H1 (cell line): ENCODE measurements around the gene MBD3L2B.

Experiments used
- CTCF ChIP-seq, 3 experiments: IDR thresholded peaks; 1 replicate in 2 of 3; 2 replicates in 1 of 3; pipeline versions ENCODE4 v1.5.1 to v1.6.1; 2011; ENCODE audit warnings: low read length in 3 of 3, mild to moderate bottlenecking in 3 of 3, inconsistent platforms in 2 of 3, low read depth in 1 of 3, moderate library complexity in 1 of 3; ENCODE audit not compliant: insufficient read depth in 1 of 3; ENCODE audit errors: control extremely low read depth in 1 of 3
- JUN ChIP-seq: IDR thresholded peaks from 2 replicates; pipeline ENCODE4 v1.6.1; 2011; ENCODE audit warnings: low read depth, mild to moderate bottlenecking, improper control_type of control experiment, low read length
- POLR2AphosphoS5 ChIP-seq: IDR thresholded peaks from 2 replicates; pipeline ENCODE4 v1.6.1; 2011; ENCODE audit warnings: low read depth, low read length
- SIN3A ChIP-seq, 2 experiments: IDR thresholded peaks in 1 of 2; conservative IDR thresholded peaks in 1 of 2; 2 replicates each; pipeline ENCODE4 v1.6.1; 2011 to 2012; ENCODE audit warnings: low read length in 2 of 2, improper control_type of control experiment in 1 of 2, low read depth in 1 of 2, mild to moderate bottlenecking in 1 of 2
- TEAD4 ChIP-seq: IDR thresholded peaks from 2 replicates; pipeline ENCODE4 v1.6.1; 2012; ENCODE audit warnings: low read depth, low read length, inconsistent platforms, mixed read lengths
- YY1 ChIP-seq: IDR thresholded peaks from 2 replicates; pipeline ENCODE4 v1.6.1; 2011; ENCODE audit warnings: low read depth, mild to moderate bottlenecking, low read length

GRCh38 chr19:6970443-6970842, 50.8 kb downstream of the MBD3L2B start:
- TF ChIP-seq JUN (no peak), SIN3A (conservative IDR thresholded peaks at IDR 0.05 in 1 of 2, IDR thresholded peaks at IDR 0.05 in 1 of 2; ENCODE audit: low read depth in 1 of 2, low read length in 2 of 2) (no peak), POLR2AphosphoS5 (no peak), TEAD4 (no peak), YY1 (no peak), CTCF (IDR thresholded peaks at IDR 0.05; ENCODE audit: control extremely low read depth in 1 of 3, insufficient read depth in 1 of 3, low read depth in 1 of 3, low read length in 3 of 3) (no peak)
